PC-9 (cell line): ENCODE data around the gene USP2. TPM values are rescaled to one million over a fixed set of nuclear protein-coding genes. Genes with fewer than 3 reads are reported as not detected.

Experiments
- BruUV-seq: library from RNA; stranded (reverse); fragments of 400-500 nt; replicated peaks from 2 replicates; lab custom pipeline; 2021; lab: Mats Ljungman, UMichigan
- CTCF ChIA-PET: fragments of 300-600 bp; sonication (Branson Sonifier 250); formaldehyde crosslinking; loops from one replicate; lab custom pipeline; 2022; ENCODE audit warnings: antibody characterized with exemption; lab: Charles Lee
- POLR2A ChIA-PET: fragments of 300-600 bp; sonication (Branson Sonifier 250); formaldehyde crosslinking; loops from one replicate; lab custom pipeline; 2022; ENCODE audit warnings: antibody characterized with exemption; ENCODE audit not compliant: unreplicated experiment; lab: Charles Lee
- DNase-seq, 2 experiments: peaks; one replicate each; pipeline versions ENCODE4 v3.0.0 to v3.0.0-alpha.2; 2015 to 2022; ENCODE audit warnings: mixed read lengths in 1 of 2
- H2AFZ ChIP-seq: fragments of 200-600 bp; sonication (generic); 2 replicates; pipeline ENCODE4 v1.8.1; 2017; ENCODE audit warnings: antibody characterized with exemption
- H3F3A ChIP-seq: fragments of 200-600 bp; sonication (generic); 2 replicates; pipeline ENCODE4 v1.8.1; 2017; ENCODE audit warnings: antibody characterized with exemption, mild to moderate bottlenecking, low read depth; ENCODE audit not compliant: insufficient read depth
- H3K27ac ChIP-seq: fragments of 200-600 bp; sonication (generic); 2 replicates; pipeline ENCODE4 v1.6.1; 2016; ENCODE audit warnings: mixed run types
- H3K27me3 ChIP-seq: fragments of 200-600 bp; sonication (generic); 2 replicates; pipeline ENCODE4 v1.6.1; 2016; ENCODE audit warnings: low read depth, mixed run types; ENCODE audit not compliant: insufficient read depth
- H3K36me3 ChIP-seq: fragments of 200-600 bp; sonication (generic); 2 replicates; pipeline ENCODE4 v1.6.1; 2016; ENCODE audit warnings: low read depth, mixed run types
- H3K4me1 ChIP-seq: fragments of 200-600 bp; sonication (generic); replicated peaks from 2 replicates; pipeline ENCODE4 v1.6.1; 2016; ENCODE audit warnings: mixed run types; ENCODE audit not compliant: insufficient read depth
- H3K4me2 ChIP-seq: fragments of 200-600 bp; sonication (generic); 2 replicates; pipeline ENCODE4 v1.6.1; 2017; ENCODE audit warnings: mixed run types
- H3K4me3 ChIP-seq: fragments of 200-600 bp; sonication (generic); 2 replicates; pipeline ENCODE4 v1.6.1; 2016; ENCODE audit warnings: mixed run types
- H3K79me2 ChIP-seq: fragments of 200-600 bp; sonication (generic); 2 replicates; pipeline ENCODE4 v1.6.1; 2017; ENCODE audit warnings: low read depth, mixed run types
- H3K9me2 ChIP-seq: fragments of 200-600 bp; sonication (generic); 2 replicates; pipeline ENCODE4 v1.8.1; 2017; ENCODE audit warnings: mild to moderate bottlenecking; ENCODE audit not compliant: insufficient read depth
- H3K9me3 ChIP-seq: fragments of 200-600 bp; sonication (generic); 2 replicates; pipeline ENCODE4 v1.8.1; 2016; ENCODE audit warnings: low read depth; ENCODE audit not compliant: insufficient read depth
- H4K20me1 ChIP-seq: fragments of 200-600 bp; sonication (generic); 2 replicates; pipeline ENCODE4 v1.8.1; 2017; ENCODE audit not compliant: insufficient read depth
- CTCF ChIP-seq: fragments of 200-600 bp; sonication (generic); conservative IDR thresholded peaks from 2 replicates; pipeline ENCODE4 v1.6.1; 2017; ENCODE audit warnings: mixed run types, antibody characterized with exemption, mild to moderate bottlenecking, moderate library complexity
- EZH2 ChIP-seq: fragments of 200-600 bp; sonication (generic); IDR thresholded peaks from 2 replicates; pipeline ENCODE4 v1.8.0; 2017; ENCODE audit warnings: antibody characterized with exemption, low read depth
- intact Hi-C: fragments of 100-400 bp; cut with micrococcal nuclease; formaldehyde crosslinking; loops from one replicate; pipeline ENCODE4 v1.10.0; 2022; ENCODE audit not compliant: unreplicated experiment
- total RNA-seq: library from RNA; stranded (reverse); gene quantifications from 2 replicates; pipeline ENCODE4 v1.2.3, GENCODE V29; 2021

Gene USP2
- total RNA-seq, 1 experiment from 2014 or later = 2.1 TPM

GRCh38 chr11:119419246-119419645 is 37.8 kb upstream of the USP2 start:
- no peak overlapping the region for H3K4me3 ChIP-seq
- intact Hi-C loops = no loop called here
- POLR2A ChIA-PET = no interaction called here
- no peaks in the 10 kb centered on the region for H3K27me3 ChIP-seq
- H3K9me3 ChIP-seq = no peaks in the 10 kb centered on the region
- no peak for DNase-seq
- H4K20me1 ChIP-seq = no peaks in the 10 kb centered on the region
- no peaks in the 10 kb centered on the region for H3F3A ChIP-seq
- no peaks in the 10 kb centered on the region for H3K9me2 ChIP-seq
- no peak overlapping the region for H3K27ac ChIP-seq
- H3K36me3 ChIP-seq = no peaks in the 10 kb centered on the region
- CTCF ChIA-PET = no interaction called here
- H2AFZ ChIP-seq = no peak overlapping the region
- no peaks in the 10 kb centered on the region for H3K79me2 ChIP-seq
- no peak overlapping the region for H3K4me2 ChIP-seq
- TF ChIP-seq CTCF = no peak
- no peak for TF ChIP-seq EZH2
- no TSS peak for BruUV-seq
- 0 out of 2 replicates have a peak, but pooled peaks cover 3% of the 10 kb centered on the region for H3K4me1 ChIP-seq

- Histone ChIP-seq H3K27ac (no peak overlapping the region), H3F3A (no peaks in the 10 kb centered on the region), H3K4me1 (0 out of 2 replicates have a peak, but pooled peaks cover 3% of the 10 kb centered on the region), H3K36me3 (no peaks in the 10 kb centered on the region), H3K9me3 (no peaks in the 10 kb centered on the region), H3K79me2 (no peaks in the 10 kb centered on the region), H3K27me3 (no peaks in the 10 kb centered on the region), H3K4me2 (no peak overlapping the region), H4K20me1 (no peaks in the 10 kb centered on the region), H3K4me3 (no peak overlapping the region), H2AFZ (no peak overlapping the region), H3K9me2 (no peaks in the 10 kb centered on the region)
- ChIA-PET CTCF (no interaction called here), POLR2A (no interaction called here)
- intact Hi-C loops = no loop called here
- no peak for DNase-seq
- BruUV-seq = no TSS peak
- TF ChIP-seq EZH2 (no peak), CTCF (no peak)
These were observed 37.3 kb upstream of the USP2 start for GRCh38 chr11:119418759-119419158.

- BruUV-seq = no TSS peak
- Histone ChIP-seq H4K20me1 (no peaks in the 10 kb centered on the region), H3K9me3 (no peaks in the 10 kb centered on the region), H3K4me2 (no peak overlapping the region), H3K36me3 (no peaks in the 10 kb centered on the region), H3F3A (no peaks in the 10 kb centered on the region), H3K9me2 (no peaks in the 10 kb centered on the region), H3K27ac (no peak overlapping the region), H3K27me3 (no peaks in the 10 kb centered on the region), H3K79me2 (no peaks in the 10 kb centered on the region), H3K4me3 (no peak overlapping the region), H2AFZ (no peak overlapping the region), H3K4me1 (0 out of 2 replicates have a peak, but pooled peaks cover 3% of the 10 kb centered on the region)
- ChIA-PET POLR2A (no interaction called here), CTCF (no interaction called here)
- intact Hi-C loops = no loop called here
- DNase-seq = peak in 1 of 2 experiments; percentile 48
- TF ChIP-seq CTCF (no peak), EZH2 (no peak)
These were observed 36.4 kb upstream of the USP2 start for GRCh38 chr11:119417726-119418540.
